Thymus (tissue), 11 donors: ENCODE results near the gene WDR26. TPM values are rescaled to one million over a fixed set of nuclear protein-coding genes. Genes with fewer than 3 reads are reported as not detected.

Experiments used
- DNase-seq, 9 donors: peaks; one replicate each; pipeline ENCODE4 v3.0.0-alpha.2; 2013; ENCODE audit warnings: low spot score in 9 of 9, low read depth in 6 of 9, missing footprints in 1 of 9
- H3K27ac ChIP-seq, 2 donors: one replicate each; pipeline ENCODE4 v1.5.1; 2013; ENCODE audit warnings: control low read depth in 1 of 2, low read depth in 1 of 2, low read length in 1 of 2, mild to moderate bottlenecking in 1 of 2, moderate library complexity in 1 of 2
- H3K27me3 ChIP-seq, 2 donors: one replicate each; pipeline ENCODE4 v1.5.1; 2013; ENCODE audit warnings: low read length in 1 of 2; ENCODE audit not compliant: control insufficient read depth in 2 of 2, insufficient read depth in 1 of 2
- H3K36me3 ChIP-seq, 2 donors: one replicate each; pipeline ENCODE4 v1.5.1; 2013; ENCODE audit warnings: low read length in 1 of 2, mild to moderate bottlenecking in 1 of 2, moderate library complexity in 1 of 2; ENCODE audit not compliant: control insufficient read depth in 2 of 2, insufficient read depth in 2 of 2
- H3K4me1 ChIP-seq, 2 donors: one replicate each; pipeline ENCODE4 v1.5.1; 2013; ENCODE audit warnings: low read length in 2 of 2; ENCODE audit not compliant: control insufficient read depth in 2 of 2, insufficient read depth in 2 of 2
- H3K4me3 ChIP-seq, 2 donors: one replicate each; pipeline ENCODE4 v1.5.1; 2013; ENCODE audit warnings: low read length in 2 of 2, control low read depth in 1 of 2, mild to moderate bottlenecking in 1 of 2
- H3K9me3 ChIP-seq, 2 donors: one replicate each; pipeline ENCODE4 v1.5.1; 2013; ENCODE audit warnings: low read length in 1 of 2, mild to moderate bottlenecking in 1 of 2; ENCODE audit not compliant: control insufficient read depth in 2 of 2, insufficient read depth in 1 of 2
- WGBS: extraction: QIAGEN DNeasy Blood & Tissue Kit; methylation state at CpG from one replicate; pipeline ENCODE4 v1.1.7; 2013; 5-methylcytosine and 5-hydroxymethylcytosine counted together
- polyA plus RNA-seq: library from polyadenylated mRNA; stranded (reverse); fragments of 200-250 nt; gene quantifications from one replicate; pipeline ENCODE4 v1.2.3, GENCODE V29; 2013
- total RNA-seq: library from RNA; stranded (reverse); fragments of 120-200 nt; gene quantifications from one replicate; pipeline ENCODE4 v1.2.4, GENCODE V29; 2013
- donor health status: healthy.

WDR26 gene
- total and polyA plus RNA-seq, 2 donors, result 25.6 to 62.3 TPM

DNA sequence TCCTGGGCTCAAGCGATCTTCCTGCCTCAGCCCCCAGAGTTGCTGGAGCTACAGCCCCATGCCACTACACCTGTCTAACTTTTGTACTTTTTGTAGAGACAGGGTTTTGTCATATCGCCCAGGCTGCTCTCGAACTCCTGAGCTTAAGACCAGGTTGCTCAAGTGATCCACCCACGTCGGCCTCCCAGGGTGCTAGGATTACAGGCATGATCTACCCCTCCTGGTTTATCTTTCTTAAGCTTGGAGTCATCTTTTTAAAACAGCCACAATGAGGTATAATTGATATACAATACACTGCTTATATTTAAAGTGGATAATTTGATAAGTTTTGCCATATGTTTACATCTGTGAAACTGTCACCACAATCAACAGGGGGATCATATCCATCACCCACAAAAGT, 25.4 kb upstream of the WDR26 start:
- no peaks in the 10 kb centered on the region for H3K9me3 ChIP-seq
- DNase-seq, result no peak
- no peak overlapping the region for H3K4me3 ChIP-seq
- H3K36me3 ChIP-seq, result peaks cover 0 to 2% of the 10 kb centered on the region in 2 donors
- WGBS, result 96% methylated on average over 5 of the region's 5 CpGs
- peaks cover 0 to 15% of the 10 kb centered on the region in 2 donors for H3K4me1 ChIP-seq
- H3K27me3 ChIP-seq, result no peaks in the 10 kb centered on the region
- H3K27ac ChIP-seq, result no peak overlapping the region

DNA sequence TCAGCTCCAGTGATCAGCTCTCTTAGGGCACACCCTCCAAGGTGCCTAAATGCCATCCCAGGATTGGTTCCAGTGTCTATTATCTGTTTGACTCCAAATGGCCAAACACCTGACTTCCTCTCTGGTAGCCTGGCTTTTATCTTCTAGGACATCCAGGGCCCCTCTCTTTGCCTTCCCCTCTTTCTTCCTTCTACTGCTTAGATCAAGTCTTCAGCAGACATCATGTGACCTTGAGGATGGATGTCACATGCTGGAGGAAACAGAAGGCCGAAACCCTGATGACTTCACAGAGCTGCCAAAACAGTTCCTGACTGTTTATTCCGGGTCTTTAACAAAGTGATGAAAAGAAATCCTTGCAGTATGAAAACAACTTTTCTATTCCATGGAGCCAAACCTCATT, 24.4 kb upstream of the WDR26 start:
- Histone ChIP-seq H3K36me3 (peaks cover 0 to 2% of the 10 kb centered on the region in 2 donors), H3K9me3 (no peaks in the 10 kb centered on the region), H3K4me3 (no peak overlapping the region), H3K27ac (no peak overlapping the region), H3K27me3 (no peaks in the 10 kb centered on the region), H3K4me1 (peaks cover 0 to 15% of the 10 kb centered on the region in 2 donors)
- no peak for DNase-seq
- 53% methylated on average over 2 of the region's 2 CpGs for WGBS

DNA sequence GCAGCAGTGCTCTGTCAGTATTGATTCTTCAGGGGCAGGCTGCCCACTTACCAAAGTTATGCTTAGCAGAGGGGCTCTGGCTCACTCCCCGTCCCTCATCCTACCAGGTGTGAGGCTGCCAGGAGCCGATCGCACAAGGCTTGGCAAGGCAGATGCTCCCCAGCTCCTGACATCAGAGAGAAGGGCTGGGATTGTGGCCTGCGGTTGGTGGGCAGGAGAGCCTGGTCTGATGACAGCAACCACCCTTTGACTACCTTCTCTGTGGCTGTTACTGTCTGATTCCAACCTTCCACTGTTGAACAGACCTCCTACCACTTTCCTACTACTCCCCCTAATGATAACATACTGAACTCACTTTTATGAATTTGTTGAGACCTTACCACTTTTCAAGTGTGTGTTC, 23.7 kb upstream of the WDR26 start:
- no peak for DNase-seq
- Histone ChIP-seq H3K4me1 (peaks cover 0 to 15% of the 10 kb centered on the region in 2 donors), H3K9me3 (no peaks in the 10 kb centered on the region), H3K27ac (no peak overlapping the region), H3K36me3 (peaks cover 0 to 2% of the 10 kb centered on the region in 2 donors), H3K27me3 (no peaks in the 10 kb centered on the region), H3K4me3 (no peak overlapping the region)
- 96% methylated on average over 4 of the region's 4 CpGs for WGBS

DNA sequence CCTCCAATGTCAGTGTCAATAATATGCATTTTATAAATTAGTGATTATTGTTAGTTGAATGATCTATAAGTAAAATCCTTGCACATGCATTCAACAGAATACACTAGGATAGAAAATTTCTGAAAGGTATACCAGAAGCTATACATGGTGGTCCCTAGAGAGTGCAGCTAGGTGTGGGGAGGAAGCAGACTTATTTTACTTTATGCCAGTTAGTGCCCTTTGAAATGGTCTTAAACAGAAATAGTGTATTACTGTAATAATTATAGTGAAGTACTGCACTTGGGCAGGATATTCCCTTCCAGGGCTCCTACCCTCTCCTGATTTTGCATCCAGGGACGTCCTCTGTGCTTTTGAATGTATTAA, 23.2 kb upstream of the WDR26 start:
- peaks cover 0 to 2% of the 10 kb centered on the region in 2 donors for H3K36me3 ChIP-seq
- H3K4me1 ChIP-seq, result peaks cover 0 to 15% of the 10 kb centered on the region in 2 donors
- whole genome bisulfite sequencing, result 100% methylated on average over 1 of the region's 1 CpG
- no peak for DNase-seq
- no peak overlapping the region for H3K4me3 ChIP-seq
- H3K9me3 ChIP-seq, result no peaks in the 10 kb centered on the region
- no peak overlapping the region for H3K27ac ChIP-seq
- no peaks in the 10 kb centered on the region for H3K27me3 ChIP-seq

DNA sequence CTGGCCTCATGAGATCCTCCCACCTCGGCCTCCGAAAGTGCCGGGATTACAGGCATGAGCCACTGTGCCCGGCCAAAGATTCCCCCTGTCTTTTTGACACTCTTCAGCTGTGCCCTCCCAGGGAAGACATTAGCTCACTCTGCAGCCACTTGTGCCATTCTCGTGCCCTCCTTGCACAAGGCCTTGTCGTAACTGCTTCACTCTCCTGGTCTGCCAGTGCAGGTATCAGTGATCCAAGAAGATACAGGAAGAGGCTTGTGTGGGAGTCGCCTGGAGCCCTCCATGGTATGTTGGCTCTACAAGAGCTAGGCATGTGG, 22.0 kb upstream of the WDR26 start:
- H3K4me3 ChIP-seq, result no peak overlapping the region
- 98% methylated on average over 7 of the region's 7 CpGs for WGBS
- peak overlapping the region; percentile 21 to 34 for H3K27ac ChIP-seq
- no peaks in the 10 kb centered on the region for H3K9me3 ChIP-seq
- peaks cover 0 to 2% of the 10 kb centered on the region in 2 donors for H3K36me3 ChIP-seq
- H3K4me1 ChIP-seq, result peaks cover 0 to 15% of the 10 kb centered on the region in 2 donors
- H3K27me3 ChIP-seq, result no peaks in the 10 kb centered on the region
- DNase-seq, result no peak

DNA sequence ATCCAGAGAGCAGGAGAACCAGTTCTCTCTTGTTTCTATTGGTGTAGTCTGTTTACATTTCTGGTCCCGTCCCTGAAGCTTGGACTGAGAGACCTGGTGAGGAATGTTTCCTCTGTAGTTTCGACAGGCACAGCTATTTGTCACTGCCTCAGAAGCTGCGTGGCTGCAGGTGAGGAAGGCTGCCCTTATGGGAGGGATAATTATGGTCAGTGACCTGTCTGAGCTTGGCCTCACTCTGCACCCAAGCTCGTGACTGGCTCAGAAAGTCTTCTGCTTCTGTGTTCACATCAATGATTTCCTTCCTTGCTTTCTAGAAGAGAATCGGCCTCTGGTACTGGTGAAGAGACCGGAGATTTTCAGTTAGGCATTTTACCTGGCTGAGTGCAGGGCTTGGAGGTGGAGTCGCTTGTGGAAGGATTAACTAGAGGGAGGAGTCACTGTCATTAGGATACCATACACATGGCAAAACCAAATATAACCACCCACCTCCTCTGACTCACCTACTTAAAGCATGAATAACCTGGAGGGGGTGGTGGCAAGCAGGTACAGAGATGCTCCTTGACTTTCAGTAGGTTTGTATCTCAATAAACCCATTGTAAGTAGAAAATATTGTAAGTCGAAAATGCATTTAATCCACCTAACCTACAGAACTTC, 19.9 kb upstream of the WDR26 start:
- Histone ChIP-seq H3K27me3 (no peaks in the 10 kb centered on the region), H3K4me1 (peaks cover 0 to 16% of the 10 kb centered on the region in 2 donors), H3K4me3 (no peak overlapping the region), H3K27ac (no peak overlapping the region), H3K9me3 (no peaks in the 10 kb centered on the region), H3K36me3 (peaks cover 0 to 6% of the 10 kb centered on the region in 2 donors)
- WGBS, result 92% methylated on average over 8 of the region's 8 CpGs
- no peak for DNase-seq

DNA sequence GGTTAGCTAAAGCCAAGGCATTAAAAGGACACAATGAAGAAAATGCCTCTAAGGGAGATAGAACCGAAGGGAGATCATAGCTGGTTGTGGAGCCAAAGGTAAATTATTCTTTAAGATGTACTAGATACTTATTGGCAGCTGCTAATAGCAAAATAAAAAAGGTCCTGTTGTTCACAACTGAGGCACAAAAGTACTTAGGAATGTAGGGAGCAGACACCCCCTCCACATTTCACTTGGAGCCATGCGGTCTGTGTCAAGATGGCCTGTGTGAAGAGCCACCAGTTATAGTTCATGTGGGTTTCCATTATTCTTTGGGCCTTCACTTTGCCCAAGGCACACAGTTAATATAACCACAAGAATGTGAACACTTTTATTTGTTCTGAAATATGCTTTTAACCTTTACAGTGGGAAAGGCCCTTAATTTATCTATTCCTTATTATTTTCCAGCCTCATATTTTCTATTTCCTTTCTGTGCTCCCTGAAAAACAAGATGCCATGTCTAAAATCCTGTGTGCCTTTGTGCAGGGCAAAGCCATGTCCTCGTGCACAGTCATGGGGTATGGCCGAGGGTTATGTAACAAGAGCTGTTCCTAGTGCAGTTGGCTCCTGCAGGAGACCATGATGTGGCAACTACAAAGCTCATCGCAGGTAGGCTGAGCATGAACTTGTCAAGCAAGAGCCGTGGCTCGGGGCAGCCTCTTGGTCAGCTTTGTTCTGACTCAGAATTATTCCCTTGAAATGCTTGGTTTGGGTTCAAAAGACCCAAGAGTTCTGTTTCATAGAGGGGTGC, 16.2 kb upstream of the WDR26 start:
- WGBS, result 98% methylated on average over 7 of the region's 7 CpGs
- no peak overlapping the region for H3K27ac ChIP-seq

DNA sequence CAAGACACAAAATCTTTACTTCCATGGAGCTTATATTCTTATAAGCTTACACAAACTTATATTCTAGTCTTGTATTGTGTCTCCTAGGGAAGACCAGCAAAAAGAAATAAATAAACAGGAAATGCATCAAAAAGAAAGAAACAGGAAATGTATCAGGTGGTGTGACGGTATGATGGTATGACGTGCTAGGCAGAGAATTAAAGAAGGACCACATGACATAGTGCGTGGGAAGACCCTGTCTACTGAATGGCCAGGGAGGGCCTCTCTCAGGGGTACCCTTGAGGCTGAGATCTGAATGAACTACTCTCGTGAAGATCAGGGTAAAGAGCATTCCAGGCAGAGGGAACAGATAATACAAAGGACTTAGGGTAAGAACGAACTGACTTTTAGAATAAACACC, 15.6 kb upstream of the WDR26 start:
- H3K36me3 ChIP-seq, result peaks cover 0 to 5% of the 10 kb centered on the region in 2 donors
- peak in 1 of 9 donors; percentile 46 for DNase-seq
- H3K27me3 ChIP-seq, result no peaks in the 10 kb centered on the region
- H3K27ac ChIP-seq, result no peak overlapping the region
- 63% methylated on average over 5 of the region's 5 CpGs for WGBS
- H3K4me3 ChIP-seq, result no peak overlapping the region
- H3K9me3 ChIP-seq, result peaks cover 0 to 2% of the 10 kb centered on the region in 2 donors
- H3K4me1 ChIP-seq, result peaks cover 0 to 2% of the 10 kb centered on the region in 2 donors

More for the DNA sequence above, 16.2 kb upstream of the WDR26 start:
- Histone ChIP-seq H3K36me3 (peaks cover 0 to 5% of the 10 kb centered on the region in 2 donors), H3K4me3 (no peak overlapping the region), H3K4me1 (peaks cover 0 to 2% of the 10 kb centered on the region in 2 donors), H3K9me3 (peaks cover 0 to 2% of the 10 kb centered on the region in 2 donors), H3K27me3 (no peaks in the 10 kb centered on the region)
- no peak for DNase-seq

DNA sequence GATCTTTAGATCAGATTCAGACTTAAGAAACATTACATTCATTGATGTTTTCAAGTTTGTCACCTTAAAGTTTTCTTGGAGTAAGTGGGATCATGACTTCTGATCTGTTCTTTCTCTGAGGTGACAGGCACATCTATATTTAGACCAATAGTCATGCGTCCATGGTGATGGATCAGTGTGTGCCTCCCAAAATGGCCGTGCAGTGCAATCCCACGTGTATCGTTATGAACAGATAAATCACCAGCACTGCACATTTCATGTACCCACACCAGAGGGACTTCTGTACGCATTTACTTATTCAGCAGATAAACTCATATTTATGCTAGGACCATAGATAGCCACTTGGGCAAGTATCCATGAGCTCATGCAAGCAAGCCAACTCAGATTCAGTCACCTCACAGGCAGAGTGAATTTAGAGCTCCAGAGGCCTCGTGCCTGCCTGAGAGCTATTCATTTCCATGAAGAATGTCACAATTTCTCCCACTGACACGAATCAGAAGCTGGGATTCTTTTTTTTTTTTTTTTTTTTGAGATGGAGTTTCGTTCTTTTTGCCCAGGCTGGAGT, 13.9 kb upstream of the WDR26 start:
- H3K4me3 ChIP-seq, result no peak overlapping the region
- H3K27ac ChIP-seq, result no peak overlapping the region
- WGBS, result 97% methylated on average over 8 of the region's 8 CpGs
- H3K36me3 ChIP-seq, result peaks cover 0 to 5% of the 10 kb centered on the region in 2 donors
- H3K9me3 ChIP-seq, result peaks cover 0 to 2% of the 10 kb centered on the region in 2 donors
- no peak for DNase-seq
- H3K27me3 ChIP-seq, result no peaks in the 10 kb centered on the region
- H3K4me1 ChIP-seq, result peaks cover 0 to 2% of the 10 kb centered on the region in 2 donors
